Daoy (cell line): ENCODE measurements around the gene CDKL4. TPM values are rescaled to one million over a fixed set of nuclear protein-coding genes. Genes with fewer than 3 reads are reported as not detected.
A peak's percentile ranks its signal among the peaks of the same experiment; 100 is the strongest.
"Not testable (repeated sequence)": the region's sequence is repeated elsewhere in the genome, so short reads cannot be mapped to it uniquely, and the experiment has no call there.

Source experiments
- DNase-seq: peaks from one replicate; pipeline ENCODE4 v3.0.0-alpha.2; 2015; ENCODE audit warnings: low read depth
- total RNA-seq: library from RNA; depleted of rRNA; stranded (reverse); fragments of >200 nt; shearing (Covaris generic); gene quantifications from 2 replicates; pipeline ENCODE4 v1.2.3, GENCODE V29; 2014

Gene CDKL4
- total RNA-seq, 1 experiment from 2014 or later = 0.63 TPM

- DNase-seq = no peak
These were observed 63.5 kb downstream of the CDKL4 start for GRCh38 chr2:39179974-39180960.

GRCh38 chr2:39178756-39179155, 65.0 kb downstream of the CDKL4 start:
- DNase-seq = no peak

- DNase-seq = no peak
These were observed 66.8 kb downstream of the CDKL4 start for GRCh38 chr2:39176997-39177396.

GRCh38 chr2:39175026-39175812, 68.6 kb downstream of the CDKL4 start:
- no peak for DNase-seq

GRCh38 chr2:39174022-39174421, 69.7 kb downstream of the CDKL4 start:
- DNase-seq = no peak

- not testable (repeated sequence) for DNase-seq
These were observed 71.6 kb downstream of the CDKL4 start for GRCh38 chr2:39172047-39172706.

GRCh38 chr2:39171621-39172020, 72.1 kb downstream of the CDKL4 start:
- no peak for DNase-seq

DNA sequence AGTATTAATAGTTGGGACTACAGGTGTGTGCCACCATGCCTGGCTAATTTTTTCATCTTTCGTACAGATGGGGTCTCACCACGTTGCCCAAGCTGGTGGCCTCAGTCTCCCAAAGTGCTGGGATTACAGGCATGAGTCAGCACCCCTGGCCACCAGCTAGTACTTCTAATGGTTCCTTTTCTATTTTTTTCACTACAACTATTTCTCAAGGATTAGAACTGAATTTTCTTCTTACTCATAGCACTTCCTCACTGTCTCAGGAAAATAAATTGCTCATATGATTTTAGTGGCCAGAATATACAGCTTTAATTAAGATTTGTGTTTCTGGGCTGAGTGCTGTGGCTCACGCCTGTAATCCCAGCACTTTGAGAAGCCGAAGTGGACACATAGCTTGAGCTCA, 79.7 kb downstream of the CDKL4 start:
- DNase-seq = no peak

GRCh38 chr2:39160982-39161381, 82.8 kb downstream of the CDKL4 start:
- no peak for DNase-seq

- no peak for DNase-seq
These were observed 84.5 kb downstream of the CDKL4 start for GRCh38 chr2:39159283-39159682.

- DNase-seq = peak; percentile 20
These were observed 85.4 kb downstream of the CDKL4 start for GRCh38 chr2:39158351-39158750.

DNA sequence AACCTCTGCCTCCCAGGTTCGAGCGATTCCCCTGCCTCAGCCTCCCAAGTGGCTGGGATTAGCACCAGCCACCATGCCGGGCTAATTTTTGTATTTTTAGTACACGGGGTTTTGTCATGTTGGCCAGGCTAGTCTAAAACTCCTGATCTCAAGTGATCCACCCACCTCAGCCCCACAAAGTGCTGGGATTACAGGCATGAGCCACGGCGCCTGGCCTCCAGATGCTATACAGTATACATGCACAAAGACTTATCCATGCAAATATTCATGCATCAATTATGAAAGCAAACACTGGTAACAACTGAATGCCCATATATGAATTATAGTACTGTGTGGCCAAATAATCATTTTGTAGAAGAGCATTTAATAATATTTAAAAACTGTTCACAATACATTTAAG, 86.9 kb downstream of the CDKL4 start:
- DNase-seq = no peak

DNA sequence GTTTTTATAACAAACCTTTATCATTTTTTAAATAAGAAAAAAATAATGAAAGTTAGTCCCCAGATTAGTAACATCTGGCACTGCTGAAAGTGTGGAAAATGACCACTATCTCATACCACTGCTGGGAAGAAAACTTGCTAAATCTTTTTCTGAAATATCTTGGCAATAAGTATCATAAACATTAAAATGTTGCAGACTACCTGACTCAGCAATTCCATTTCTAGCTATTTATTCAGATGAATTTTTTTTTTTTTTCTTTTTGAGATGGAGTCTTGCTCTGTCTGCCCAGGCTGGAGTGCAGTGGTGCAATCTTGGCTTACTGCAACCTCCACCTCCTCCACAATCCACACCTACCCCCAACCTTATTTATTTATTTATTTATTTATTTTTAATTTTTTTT, 87.7 kb downstream of the CDKL4 start:
- DNase-seq = no peak

GRCh38 chr2:39155573-39155972, 88.2 kb downstream of the CDKL4 start:
- DNase-seq = not testable (repeated sequence)

- no peak for DNase-seq
These were observed 88.8 kb downstream of the CDKL4 start for GRCh38 chr2:39154944-39155343.

DNA sequence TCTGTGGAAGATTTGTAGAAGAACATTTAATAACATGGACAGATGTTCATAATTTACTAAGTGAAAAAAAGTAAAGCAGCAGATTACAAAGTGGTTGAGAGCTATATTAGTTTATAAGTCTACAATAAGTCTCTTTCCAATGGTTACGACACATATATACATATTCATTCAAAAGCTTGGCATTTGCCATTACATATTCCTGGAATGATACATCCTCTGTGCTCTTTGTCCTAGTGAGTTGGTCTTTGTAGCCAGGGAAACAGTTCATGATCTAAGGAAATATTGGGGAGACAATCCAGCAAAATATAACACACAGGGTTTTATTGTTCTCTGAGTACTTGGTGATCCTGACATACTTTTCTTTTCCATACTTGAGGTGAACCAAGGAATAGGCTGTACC, 90.5 kb downstream of the CDKL4 start:
- no peak for DNase-seq

DNA sequence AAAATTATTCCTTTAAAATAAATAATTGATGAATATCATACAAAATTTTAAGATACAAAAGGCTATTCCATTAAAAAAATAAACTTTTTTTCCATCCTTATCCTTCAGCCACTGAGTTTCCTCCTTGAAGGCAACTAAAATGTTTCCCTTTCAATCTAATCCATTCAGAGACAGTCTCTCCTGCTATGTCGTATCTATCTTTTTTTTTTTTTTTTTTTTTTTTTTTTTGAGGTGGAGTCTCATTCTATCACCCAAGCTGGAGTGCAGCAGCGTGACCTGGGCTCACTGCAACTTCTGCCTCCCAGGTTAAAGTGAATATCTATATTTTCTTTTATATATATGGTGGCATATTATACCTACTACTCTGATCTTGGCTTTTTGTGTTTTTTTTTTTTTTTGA, 91.3 kb downstream of the CDKL4 start:
- DNase-seq = no peak

- no peak for DNase-seq
These were observed 92.8 kb downstream of the CDKL4 start for GRCh38 chr2:39150890-39151497.

- DNase-seq = no peak
These were observed 93.6 kb downstream of the CDKL4 start for GRCh38 chr2:39150102-39150562.

- DNase-seq = no peak
These were observed 97.1 kb downstream of the CDKL4 start for GRCh38 chr2:39146630-39147029.

GRCh38 chr2:39145906-39146421, 97.8 kb downstream of the CDKL4 start:
- DNase-seq = no peak
